Liver (tissue), 9 donors: Measurements from ENCODE around the gene PREX1. TPM values are rescaled to one million over a fixed set of nuclear protein-coding genes. Genes with fewer than 3 reads are reported as not detected.

Experiments
- DNase-seq: peaks from one replicate; pipeline ENCODE4 v3.0.0-alpha.2; 2017; ENCODE audit warnings: low spot score
- H3K27ac ChIP-seq, 2 donors: one replicate each; pipeline ENCODE4 v1.7.0; 2013; ENCODE audit warnings: inconsistent platforms in 2 of 2, low read length in 2 of 2, control low read depth in 1 of 2, low read depth in 1 of 2, mild to moderate bottlenecking in 1 of 2
- H3K27me3 ChIP-seq, 4 donors: one replicate each; pipeline versions ENCODE4 v1.6.1 to v1.7.0; 2013; ENCODE audit warnings: low read length in 3 of 4, inconsistent platforms in 1 of 4, mild to moderate bottlenecking in 1 of 4, moderate library complexity in 1 of 4; ENCODE audit not compliant: control insufficient read depth in 4 of 4, insufficient read depth in 4 of 4
- H3K36me3 ChIP-seq, 4 donors: one replicate each; pipeline versions ENCODE4 v1.6.1 to v1.7.0; 2013; ENCODE audit warnings: low read length in 3 of 4, mild to moderate bottlenecking in 3 of 4, low read depth in 1 of 4, moderate library complexity in 1 of 4; ENCODE audit not compliant: control insufficient read depth in 4 of 4, insufficient read depth in 3 of 4
- H3K4me1 ChIP-seq, 4 donors: one replicate each; pipeline versions ENCODE4 v1.6.1 to v1.7.0; 2013; ENCODE audit warnings: low read length in 3 of 4, mild to moderate bottlenecking in 3 of 4, moderate library complexity in 1 of 4; ENCODE audit not compliant: control insufficient read depth in 4 of 4, insufficient read depth in 4 of 4
- H3K4me3 ChIP-seq, 3 donors: one replicate each; pipeline versions ENCODE4 v1.6.1 to v1.7.0; 2013; ENCODE audit warnings: low read length in 3 of 3, control low read depth in 1 of 3, low read depth in 1 of 3, mild to moderate bottlenecking in 1 of 3
- H3K9ac ChIP-seq, 2 donors: one replicate each; pipeline ENCODE4 v1.7.0; 2013; ENCODE audit warnings: low read length in 2 of 2, mild to moderate bottlenecking in 2 of 2, moderate library complexity in 2 of 2, control low read depth in 1 of 2, low read depth in 1 of 2
- H3K9me3 ChIP-seq, 4 donors: one replicate each; pipeline versions ENCODE4 v1.6.1 to v1.7.0; 2013; ENCODE audit warnings: low read length in 3 of 4; ENCODE audit not compliant: control insufficient read depth in 4 of 4
- CTCF ChIP-seq: fragments of 150-350 bp; IDR thresholded peaks from 2 replicates; pipeline ENCODE4 v1.5.1; 2017; ENCODE audit warnings: improper control_type of control experiment, low read depth, low read length; ENCODE audit not compliant: missing input control
- EGR1 ChIP-seq, 2 donors: IDR thresholded peaks; 2 replicates each; pipeline ENCODE4 v1.6.1; 2016 to 2018; ENCODE audit warnings: antibody characterized with exemption in 2 of 2, low read depth in 2 of 2
- FOXA1 ChIP-seq: IDR thresholded peaks from 2 replicates; pipeline ENCODE4 v1.6.1; 2016; ENCODE audit warnings: antibody characterized with exemption
- FOXA2 ChIP-seq: IDR thresholded peaks from 2 replicates; pipeline ENCODE4 v1.6.1; 2016; ENCODE audit warnings: antibody characterized with exemption
- GABPA ChIP-seq, 2 donors: IDR thresholded peaks in 1 of 2; conservative IDR thresholded peaks in 1 of 2; 2 replicates each; pipeline ENCODE4 v1.6.1; 2016; ENCODE audit warnings: antibody characterized with exemption in 2 of 2, mild to moderate bottlenecking in 1 of 2, moderate library complexity in 1 of 2
- HNF4A ChIP-seq, 2 donors: conservative IDR thresholded peaks; 2 replicates each; pipeline ENCODE4 v1.6.1; 2016; ENCODE audit warnings: antibody characterized with exemption in 2 of 2, mild to moderate bottlenecking in 2 of 2
- HNF4G ChIP-seq: IDR thresholded peaks from 2 replicates; pipeline ENCODE4 v1.6.1; 2016; ENCODE audit warnings: antibody characterized with exemption
- JUND ChIP-seq, 2 donors: IDR thresholded peaks; 2 replicates each; pipeline ENCODE4 v1.6.1; 2016; ENCODE audit warnings: antibody characterized with exemption in 2 of 2
- NR2F2 ChIP-seq: IDR thresholded peaks from 2 replicates; pipeline ENCODE4 v1.6.1; 2016; ENCODE audit warnings: antibody characterized with exemption
- RAD21 ChIP-seq, 2 donors: IDR thresholded peaks; 2 replicates each; pipeline ENCODE4 v1.6.1; 2016; ENCODE audit warnings: antibody characterized with exemption in 2 of 2, mild to moderate bottlenecking in 2 of 2
- REST ChIP-seq: IDR thresholded peaks from 2 replicates; pipeline ENCODE4 v1.6.1; 2016; ENCODE audit warnings: antibody characterized with exemption, mild to moderate bottlenecking
- RXRA ChIP-seq, 2 donors: IDR thresholded peaks; 2 replicates each; pipeline ENCODE4 v1.6.1; 2017 to 2018; ENCODE audit warnings: antibody characterized with exemption in 2 of 2, mild to moderate bottlenecking in 1 of 2
- SP1 ChIP-seq: IDR thresholded peaks from 2 replicates; pipeline ENCODE4 v1.6.1; 2018; ENCODE audit warnings: antibody characterized with exemption, mild to moderate bottlenecking
- TAF1 ChIP-seq: conservative IDR thresholded peaks from 2 replicates; pipeline ENCODE4 v1.6.1; 2016; ENCODE audit warnings: antibody characterized with exemption, mild to moderate bottlenecking
- YY1 ChIP-seq: IDR thresholded peaks from 2 replicates; pipeline ENCODE4 v1.6.1; 2016; ENCODE audit warnings: antibody characterized with exemption, mild to moderate bottlenecking
- WGBS: extraction: QIAGEN DNeasy Blood & Tissue Kit; methylation state at CpG from one replicate; pipeline ENCODE4 v1.1.7; 2013; 5-methylcytosine and 5-hydroxymethylcytosine counted together
- polyA plus RNA-seq, 2 donors: library from polyadenylated mRNA; stranded (reverse) in 1 of 2; unstranded in 1 of 2; fragments of 200-250 nt in 1 of 2; fragments of >200 nt in 1 of 2; fragmentation: Nextera tagmentation in 1 of 2; extraction: Ambion mirVana in 1 of 2; gene quantifications; one replicate each; pipeline versions ENCODE4 v1.2.1 to v1.2.3, GENCODE V29; 2013 to 2015
- total RNA-seq, 2 donors: library from RNA; depleted of rRNA; stranded (reverse); fragments of >200 nt; gene quantifications; one replicate each; pipeline ENCODE4 v1.2.3, GENCODE V29; 2014
- TF ChIP-seq, protein P1 (sequence below): IDR thresholded peaks from 2 replicates; pipeline ENCODE4 v1.6.1; 2016; ENCODE audit warnings: antibody characterized with exemption
- TF ChIP-seq, protein P2 (sequence below): IDR thresholded peaks from 2 replicates; pipeline ENCODE4 v1.6.1; 2016; ENCODE audit warnings: antibody characterized with exemption
- TF ChIP-seq, protein P3 (sequence below): IDR thresholded peaks from 2 replicates; pipeline ENCODE4 v1.6.1; 2016; ENCODE audit warnings: antibody characterized with exemption
- donor health status: healthy.
- donor health status: healthy.
- donor health status: healthy.
- donor health status: healthy.
- donor health status: healthy.

PREX1 gene
- total and polyA plus RNA-seq, 4 donors, result 2.2 to 18.0 (median 10.8) TPM

DNA sequence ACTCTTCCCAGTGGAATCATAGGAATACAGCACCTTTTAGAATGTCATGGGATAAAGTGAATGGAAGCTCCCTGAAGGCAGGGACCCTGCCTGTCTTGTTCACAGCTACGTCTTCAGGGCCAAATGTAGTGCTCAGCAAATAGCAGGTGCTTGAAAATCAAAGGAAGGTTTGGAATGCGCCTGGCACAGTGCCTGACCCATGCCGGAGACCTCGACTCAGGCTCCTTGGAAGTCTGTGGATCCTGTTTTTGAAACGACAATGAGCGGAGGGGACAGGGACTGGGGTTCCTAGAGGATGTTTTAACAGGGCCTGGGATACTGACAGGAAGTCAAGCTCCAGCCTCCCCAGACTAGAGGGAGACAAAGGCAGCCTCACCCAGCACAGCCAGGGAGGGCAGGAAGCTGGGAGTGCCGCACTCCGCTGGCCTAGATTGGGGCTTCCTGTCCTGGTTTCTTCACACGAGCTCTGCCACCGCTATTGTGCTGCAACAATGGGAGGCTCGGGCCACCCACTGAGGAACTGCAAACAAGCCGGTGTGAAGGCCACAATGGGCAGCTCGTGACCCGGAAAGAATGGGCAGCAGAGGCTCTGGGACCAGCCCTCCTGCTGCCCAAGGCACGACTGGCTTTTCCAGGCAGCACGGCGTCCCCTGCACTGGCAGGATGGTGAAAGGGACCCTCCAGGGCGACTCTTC, 76.7 kb downstream of the PREX1 start:
- Histone ChIP-seq H3K4me3 (no peak overlapping the region), H3K9me3 (peaks cover 0 to 4% (median 3%) of the 10 kb centered on the region in 4 donors), H3K9ac (no peak overlapping the region), H3K4me1 (no peaks in the 10 kb centered on the region), H3K27ac (peak overlapping the region; percentile 1 to 62), H3K27me3 (no peaks in the 10 kb centered on the region), H3K36me3 (peaks cover 0 to 2% (median 0%) of the 10 kb centered on the region in 4 donors)
- TF ChIP-seq HNF4A (conservative IDR thresholded peaks at IDR 0.05) (no peak), YY1 (no peak), TAF1 (no peak), FOXA1 (no peak), EGR1 (IDR thresholded peaks at IDR 0.05; ENCODE audit: low read depth in 2 of 2) (no peak), CTCF (no peak), JUND (IDR thresholded peaks at IDR 0.05) (no peak), NR2F2 (peak; percentile 70), GABPA (IDR thresholded peaks at IDR 0.05 in 1 of 2, conservative IDR thresholded peaks at IDR 0.05 in 1 of 2) (no peak), HNF4G (no peak), RAD21 (IDR thresholded peaks at IDR 0.05) (peak in 1 of 2 donors; percentile 43)
- TF ChIP-seq, protein P1, sequence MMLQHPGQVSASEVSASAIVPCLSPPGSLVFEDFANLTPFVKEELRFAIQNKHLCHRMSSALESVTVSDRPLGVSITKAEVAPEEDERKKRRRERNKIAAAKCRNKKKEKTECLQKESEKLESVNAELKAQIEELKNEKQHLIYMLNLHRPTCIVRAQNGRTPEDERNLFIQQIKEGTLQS, result no peak
- TF ChIP-seq, protein P2, sequence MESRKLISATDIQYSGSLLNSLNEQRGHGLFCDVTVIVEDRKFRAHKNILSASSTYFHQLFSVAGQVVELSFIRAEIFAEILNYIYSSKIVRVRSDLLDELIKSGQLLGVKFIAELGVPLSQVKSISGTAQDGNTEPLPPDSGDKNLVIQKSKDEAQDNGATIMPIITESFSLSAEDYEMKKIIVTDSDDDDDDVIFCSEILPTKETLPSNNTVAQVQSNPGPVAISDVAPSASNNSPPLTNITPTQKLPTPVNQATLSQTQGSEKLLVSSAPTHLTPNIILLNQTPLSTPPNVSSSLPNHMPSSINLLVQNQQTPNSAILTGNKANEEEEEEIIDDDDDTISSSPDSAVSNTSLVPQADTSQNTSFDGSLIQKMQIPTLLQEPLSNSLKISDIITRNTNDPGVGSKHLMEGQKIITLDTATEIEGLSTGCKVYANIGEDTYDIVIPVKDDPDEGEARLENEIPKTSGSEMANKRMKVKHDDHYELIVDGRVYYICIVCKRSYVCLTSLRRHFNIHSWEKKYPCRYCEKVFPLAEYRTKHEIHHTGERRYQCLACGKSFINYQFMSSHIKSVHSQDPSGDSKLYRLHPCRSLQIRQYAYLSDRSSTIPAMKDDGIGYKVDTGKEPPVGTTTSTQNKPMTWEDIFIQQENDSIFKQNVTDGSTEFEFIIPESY, result no peak
- no peak for DNase-seq
- 63% methylated on average over 18 of the region's 18 CpGs for WGBS

GRCh38 chr20:48750376-48750775, 77.4 kb downstream of the PREX1 start:
- WGBS, result 96% methylated on average over 3 of the region's 3 CpGs
- H3K9me3 ChIP-seq, result peaks cover 0 to 2% (median 2%) of the 10 kb centered on the region in 4 donors
- H3K9ac ChIP-seq, result no peak overlapping the region
- H3K4me3 ChIP-seq, result no peak overlapping the region
- no peaks in the 10 kb centered on the region for H3K4me1 ChIP-seq
- no peaks in the 10 kb centered on the region for H3K27me3 ChIP-seq
- DNase-seq, result no peak
- H3K27ac ChIP-seq, result no peak overlapping the region
- peaks cover 0 to 2% (median 0%) of the 10 kb centered on the region in 4 donors for H3K36me3 ChIP-seq
- TF ChIP-seq GABPA (IDR thresholded peaks at IDR 0.05 in 1 of 2, conservative IDR thresholded peaks at IDR 0.05 in 1 of 2), result no peak
- TF ChIP-seq TAF1, result no peak
- TF ChIP-seq RAD21 (IDR thresholded peaks at IDR 0.05), result no peak
- TF ChIP-seq YY1, result no peak
- no peak for TF ChIP-seq FOXA1
- TF ChIP-seq REST, result no peak
- no peak for TF ChIP-seq SP1
- no peak for TF ChIP-seq JUND (IDR thresholded peaks at IDR 0.05)
- TF ChIP-seq RXRA (IDR thresholded peaks at IDR 0.05), result no peak
- TF ChIP-seq HNF4G, result no peak
- no peak for TF ChIP-seq EGR1 (IDR thresholded peaks at IDR 0.05; ENCODE audit: low read depth in 2 of 2)
- TF ChIP-seq FOXA2, result no peak
- TF ChIP-seq, protein P3, sequence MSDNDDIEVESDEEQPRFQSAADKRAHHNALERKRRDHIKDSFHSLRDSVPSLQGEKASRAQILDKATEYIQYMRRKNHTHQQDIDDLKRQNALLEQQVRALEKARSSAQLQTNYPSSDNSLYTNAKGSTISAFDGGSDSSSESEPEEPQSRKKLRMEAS, result no peak
- no peak for TF ChIP-seq CTCF
- TF ChIP-seq, protein P1, result no peak
